ENCODE measurements around the gene NR6A1.

NR6A1 gene

DNA sequence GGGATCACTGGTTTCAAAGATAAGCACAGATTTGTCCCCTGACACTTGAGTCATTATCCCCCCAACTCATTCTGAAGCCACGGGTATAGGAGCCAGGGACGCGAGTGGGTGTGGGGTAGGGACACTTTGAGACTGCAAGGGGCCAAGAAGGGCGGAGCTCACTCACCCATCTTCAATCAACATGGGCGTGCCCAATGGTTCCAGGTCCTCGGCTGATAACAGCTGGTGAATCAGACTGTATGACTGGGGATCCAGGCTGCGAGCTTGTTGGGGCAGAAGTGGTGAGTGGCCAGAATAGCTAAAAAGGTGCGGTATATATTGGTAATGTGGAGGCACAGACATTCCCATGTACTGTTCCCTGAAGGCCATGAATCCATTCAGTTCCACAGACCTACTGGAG, 233.2 kb downstream of the NR6A1 start:
- DNase-seq (ENCODE audit: low read depth in 2 of 3, low spot score in 2 of 3), result no peak

DNA sequence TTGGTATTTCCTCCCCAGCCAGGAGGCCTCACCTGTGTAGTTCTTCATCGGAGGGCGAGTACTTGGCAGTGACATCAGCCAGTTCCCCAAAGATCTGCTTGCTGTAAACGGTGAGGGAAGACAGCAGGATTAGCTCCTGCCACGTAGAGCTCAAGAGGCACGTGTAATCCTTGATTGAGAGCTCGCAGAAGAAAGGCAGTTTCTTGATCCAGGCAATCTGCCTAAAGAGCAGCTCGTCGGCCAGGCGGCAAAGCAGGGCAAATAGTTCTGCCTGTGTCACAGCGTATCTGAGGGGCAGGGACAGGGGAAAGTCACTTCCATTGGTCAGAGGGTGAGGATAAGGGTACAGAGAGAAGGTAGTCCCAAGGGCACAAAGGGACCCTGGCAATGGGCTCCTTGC, 235.3 kb downstream of the NR6A1 start:
- no peak for DNase-seq (ENCODE audit: low read depth in 2 of 3, low spot score in 2 of 3)

DNA sequence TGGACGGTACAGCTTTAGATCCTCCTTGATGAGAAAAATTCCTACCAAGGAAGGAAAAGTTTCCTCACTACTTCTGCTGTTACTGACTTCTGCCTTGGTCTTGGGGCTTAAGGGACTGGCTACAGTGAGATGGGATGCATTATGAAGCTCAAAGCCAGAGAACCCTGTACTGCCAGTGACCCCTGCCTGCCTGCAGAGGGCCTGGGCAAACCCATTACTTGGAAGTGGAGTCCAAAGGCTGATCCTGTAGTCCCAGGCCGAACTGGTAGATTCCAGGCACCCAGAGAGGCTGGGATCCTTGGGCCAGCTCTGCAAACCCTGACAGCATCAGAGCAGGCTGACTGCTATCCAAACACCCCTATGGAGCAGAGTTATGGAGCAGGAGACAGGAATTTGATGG, 238.2 kb downstream of the NR6A1 start:
- no peak for DNase-seq (ENCODE audit: low read depth in 2 of 3, low spot score in 2 of 3)

DNA sequence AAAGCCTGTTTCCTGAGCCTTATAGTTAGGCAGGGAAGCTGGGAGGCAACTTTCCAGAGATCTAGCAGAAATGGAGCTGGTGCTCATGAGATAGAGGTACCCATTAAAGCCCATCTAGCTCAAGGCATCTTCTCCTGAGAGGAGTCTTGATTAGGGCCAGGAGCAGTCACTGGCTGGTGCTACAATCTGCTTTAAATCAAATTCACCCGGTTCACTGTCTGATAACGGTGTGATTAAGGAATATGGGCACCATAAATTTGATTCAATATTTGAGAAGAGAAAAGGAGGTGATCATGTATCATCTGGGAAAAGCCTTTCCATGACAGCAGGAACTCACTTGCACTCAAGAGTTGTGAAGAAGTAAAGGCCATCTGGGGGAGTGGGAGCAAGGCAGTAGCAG, 240.0 kb downstream of the NR6A1 start:
- DNase-seq (ENCODE audit: low read depth in 2 of 3, low spot score in 2 of 3), result no peak

DNA sequence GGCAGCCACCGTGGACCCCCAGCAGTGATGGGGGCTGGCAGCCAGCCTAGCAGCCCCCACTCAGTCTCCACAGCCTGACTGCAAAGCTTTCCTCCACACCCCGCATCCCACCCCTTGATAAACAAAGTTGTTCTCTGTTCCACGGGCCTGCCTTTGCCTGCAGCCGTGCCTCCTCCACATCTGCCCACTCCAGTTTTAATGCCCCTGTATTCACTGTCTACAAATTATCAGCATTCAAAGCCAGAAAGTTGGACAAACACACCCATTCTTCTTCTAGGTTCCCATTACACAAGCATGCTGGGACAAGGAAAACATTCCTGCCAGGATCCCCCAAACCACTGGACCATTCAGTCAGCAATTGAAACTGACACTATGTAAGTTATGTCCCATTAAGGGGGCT, 240.9 kb downstream of the NR6A1 start:
- no peak for DNase-seq (ENCODE audit: low read depth in 2 of 3, low spot score in 2 of 3)

DNA sequence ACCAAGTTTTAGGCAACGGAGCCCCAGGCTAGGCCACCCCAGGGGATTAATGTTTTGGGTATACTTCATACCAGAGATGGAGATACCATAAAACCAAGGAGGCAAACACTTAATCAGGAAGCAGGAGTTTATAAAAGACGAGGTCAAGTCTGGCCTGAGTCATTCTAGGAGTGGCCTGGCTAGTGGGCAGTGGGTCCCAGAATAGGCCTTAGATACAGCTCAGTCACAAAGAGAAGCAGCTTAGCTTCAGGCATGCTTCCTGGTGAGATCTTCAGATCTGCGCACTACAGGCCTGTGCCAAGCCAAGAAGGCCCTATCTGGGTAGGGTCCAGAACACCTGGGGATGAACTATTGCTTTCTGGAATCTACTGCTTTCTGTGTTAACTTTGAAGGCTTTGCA, 243.3 kb downstream of the NR6A1 start:
- no peak for DNase-seq (ENCODE audit: low read depth in 2 of 3, low spot score in 2 of 3)

DNA sequence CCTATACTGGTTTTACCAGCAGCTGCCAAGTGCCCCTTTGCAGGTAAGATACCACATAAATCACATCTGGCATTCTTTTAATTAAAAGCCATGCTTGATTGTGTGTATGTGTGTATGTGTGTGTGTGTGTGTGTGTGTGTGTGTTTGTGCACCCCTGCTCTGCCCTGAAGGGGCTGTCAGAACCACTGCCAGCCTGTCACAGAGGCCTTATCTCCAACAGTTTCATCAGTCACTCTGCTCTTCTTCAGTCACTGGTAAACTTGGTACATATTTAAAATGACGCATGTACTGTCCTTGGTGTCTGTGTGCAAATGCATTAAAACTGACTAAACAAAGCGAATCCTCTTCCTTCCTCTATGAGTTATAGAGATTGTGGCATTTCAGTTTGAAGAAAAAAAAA, 244.9 kb downstream of the NR6A1 start:
- no peak for DNase-seq (ENCODE audit: low read depth in 2 of 3, low spot score in 2 of 3)

DNA sequence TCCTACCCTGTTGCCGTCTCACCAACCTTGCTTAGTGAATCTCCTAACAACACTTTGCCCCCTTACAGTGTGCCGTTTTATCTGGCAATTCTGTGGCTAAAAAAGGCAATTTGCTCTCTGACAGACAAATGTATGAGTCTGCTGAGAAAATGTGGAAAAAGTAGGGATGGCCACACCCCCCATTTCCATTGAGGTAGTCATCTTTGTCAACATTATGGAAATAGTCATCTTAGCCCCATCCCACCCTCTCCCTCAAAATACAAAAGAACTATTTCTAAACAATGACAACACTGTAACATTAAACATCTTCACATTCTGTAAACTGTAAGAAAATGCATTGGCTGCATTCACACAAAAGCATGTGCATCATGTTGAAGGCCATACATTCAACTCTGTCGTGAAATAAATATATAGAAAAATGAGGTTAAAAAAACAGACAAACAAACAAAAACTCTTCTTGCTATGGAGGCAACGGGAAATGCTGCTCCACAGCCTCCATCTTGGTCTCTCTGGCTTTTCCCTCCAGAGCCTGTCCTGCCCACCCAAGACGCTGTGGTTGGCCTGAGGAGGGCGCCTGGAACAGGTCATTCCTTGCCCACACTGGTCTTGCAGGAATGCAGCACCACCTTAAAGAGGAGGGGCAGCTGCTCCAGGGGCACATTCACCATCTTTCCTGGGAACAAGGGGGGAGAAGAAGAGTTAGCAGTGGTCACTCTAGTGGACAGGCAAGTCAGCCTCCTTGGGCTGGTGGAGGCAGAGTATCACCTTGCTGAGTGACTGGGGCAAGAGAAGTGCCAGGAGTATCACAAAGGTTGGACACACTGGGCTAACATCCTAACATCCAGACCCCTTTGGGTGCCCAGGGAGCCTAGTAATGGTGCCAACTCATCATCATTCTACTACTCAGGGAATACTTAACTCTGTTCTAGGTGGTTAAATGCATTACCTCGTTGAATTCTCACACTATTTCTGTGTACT, 248.7 kb downstream of the NR6A1 start:
- DNase-seq (ENCODE audit: low read depth in 2 of 3, low spot score in 2 of 3), result no peak

DNA sequence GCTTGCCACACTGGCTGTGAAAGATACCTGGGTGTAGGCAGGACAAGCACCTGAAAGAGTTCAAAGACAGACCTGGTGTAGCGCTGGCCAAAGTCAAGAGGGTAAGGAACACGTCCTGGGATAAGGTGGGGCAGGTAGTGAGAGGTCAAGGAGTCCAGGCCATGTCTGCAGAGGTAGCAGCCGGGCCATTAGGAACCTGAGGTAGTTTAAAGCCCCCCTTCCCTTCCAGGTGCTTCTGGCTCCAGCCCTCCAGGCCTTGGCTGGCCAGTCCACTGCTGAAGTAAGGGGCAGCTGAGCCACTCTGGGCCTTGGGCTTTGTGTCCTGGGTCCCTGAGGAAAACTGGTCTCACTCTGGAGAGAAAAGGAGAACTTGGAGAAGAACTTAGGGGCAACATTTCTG, 250.0 kb downstream of the NR6A1 start:
- no peak for DNase-seq (ENCODE audit: low read depth in 2 of 3, low spot score in 2 of 3)

DNA sequence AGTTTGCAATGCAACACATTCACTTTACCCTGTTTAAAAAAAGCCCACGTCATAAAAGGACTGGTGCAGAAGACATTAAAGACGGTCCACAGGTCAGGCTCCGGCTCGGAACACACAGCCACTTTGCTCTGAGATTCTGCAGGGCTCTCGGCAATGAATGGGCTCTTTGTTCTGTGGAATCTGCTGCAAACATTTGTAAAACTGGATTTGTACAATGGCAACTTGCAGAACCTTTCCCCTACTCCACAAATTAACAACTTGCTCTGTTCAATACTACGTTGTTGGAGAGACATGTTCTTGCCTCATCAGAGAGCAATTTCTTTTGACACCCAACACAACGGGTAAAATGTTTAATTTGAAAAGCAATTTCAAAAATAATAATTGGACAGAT, 250.9 kb downstream of the NR6A1 start:
- DNase-seq (ENCODE audit: low read depth in 2 of 3, low spot score in 2 of 3), result no peak

DNA sequence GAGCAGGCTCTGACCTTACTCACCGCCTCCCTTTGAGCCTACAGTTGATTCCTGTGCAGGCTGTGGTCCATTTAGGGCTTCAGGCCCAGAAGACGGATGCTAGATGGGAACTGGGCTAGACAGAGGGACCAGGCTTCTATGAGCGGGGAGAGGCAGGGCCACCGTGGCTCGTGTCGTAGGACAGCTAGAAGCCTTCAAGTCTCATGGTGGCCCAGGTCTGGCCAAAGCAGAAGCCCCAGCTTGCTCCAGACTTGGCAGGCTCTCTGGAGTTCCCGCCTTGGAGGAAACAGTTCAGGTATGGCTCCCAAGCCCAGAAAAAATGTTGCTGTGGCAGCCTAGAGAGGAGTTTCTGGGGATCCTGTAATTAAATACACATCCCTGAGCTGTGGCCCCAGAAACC, 253.0 kb downstream of the NR6A1 start:
- DNase-seq (ENCODE audit: low read depth in 2 of 3, low spot score in 2 of 3), result no peak

DNA sequence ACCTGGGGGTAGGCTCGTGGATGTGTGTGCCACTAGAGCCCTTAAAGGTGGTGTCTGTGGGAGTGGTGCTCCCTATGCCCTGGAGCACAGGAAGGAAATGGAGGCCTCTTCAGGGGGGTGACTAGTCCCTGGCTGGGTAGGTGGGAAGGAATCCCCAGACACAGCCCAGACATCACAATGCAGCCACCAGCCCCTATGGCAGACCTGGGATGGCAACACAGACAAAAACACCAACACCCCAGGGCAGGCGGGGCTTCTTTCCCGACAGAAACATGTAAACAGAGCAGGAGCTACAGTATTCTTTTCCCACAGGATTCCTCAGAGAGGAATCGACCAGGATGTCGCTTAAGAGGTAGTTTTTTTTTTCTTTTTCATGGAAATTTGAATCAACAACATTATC, 253.5 kb downstream of the NR6A1 start:
- no peak for DNase-seq (ENCODE audit: low read depth in 2 of 3, low spot score in 2 of 3)

DNA sequence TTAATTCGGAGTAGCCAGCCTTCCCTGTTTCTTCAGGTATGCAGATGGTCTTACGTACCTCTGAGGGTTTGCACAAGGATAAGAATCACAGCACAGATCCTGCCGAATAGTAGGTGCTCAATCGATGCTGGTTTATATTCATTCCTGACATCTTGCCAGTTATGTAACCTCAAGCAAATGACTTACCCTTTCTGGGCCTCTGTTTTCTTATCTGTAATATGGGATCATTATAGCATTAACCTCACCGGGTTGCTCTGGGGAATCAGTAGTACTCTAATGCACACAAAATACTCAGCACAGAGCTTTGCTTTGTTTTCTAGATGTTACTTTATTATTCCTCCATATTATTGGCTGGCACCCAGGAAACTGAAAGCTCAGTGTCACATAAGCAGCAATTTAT, 256.2 kb downstream of the NR6A1 start:
- no peak for DNase-seq (ENCODE audit: low read depth in 2 of 3, low spot score in 2 of 3)

DNA sequence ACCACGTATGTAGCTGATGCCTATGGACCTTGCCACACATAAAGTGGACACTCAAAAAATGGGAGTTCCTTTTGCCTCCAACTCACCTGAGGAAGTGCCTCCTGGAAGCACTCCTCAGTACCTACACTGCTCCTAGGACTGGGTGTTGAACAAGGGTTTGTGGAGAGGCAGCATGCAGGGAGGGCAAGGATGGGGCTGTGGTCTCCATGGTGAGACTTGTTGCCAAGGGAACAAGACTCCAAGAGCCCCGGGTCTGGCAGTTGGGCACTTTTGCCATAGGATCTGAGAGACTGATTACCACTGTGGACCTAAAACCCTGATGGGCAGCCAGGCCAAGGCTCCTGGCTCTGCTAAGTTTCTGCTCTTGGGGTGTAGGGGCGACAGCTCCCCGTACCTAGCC, 257.0 kb downstream of the NR6A1 start:
- no peak for DNase-seq (ENCODE audit: low read depth in 2 of 3, low spot score in 2 of 3)

DNA sequence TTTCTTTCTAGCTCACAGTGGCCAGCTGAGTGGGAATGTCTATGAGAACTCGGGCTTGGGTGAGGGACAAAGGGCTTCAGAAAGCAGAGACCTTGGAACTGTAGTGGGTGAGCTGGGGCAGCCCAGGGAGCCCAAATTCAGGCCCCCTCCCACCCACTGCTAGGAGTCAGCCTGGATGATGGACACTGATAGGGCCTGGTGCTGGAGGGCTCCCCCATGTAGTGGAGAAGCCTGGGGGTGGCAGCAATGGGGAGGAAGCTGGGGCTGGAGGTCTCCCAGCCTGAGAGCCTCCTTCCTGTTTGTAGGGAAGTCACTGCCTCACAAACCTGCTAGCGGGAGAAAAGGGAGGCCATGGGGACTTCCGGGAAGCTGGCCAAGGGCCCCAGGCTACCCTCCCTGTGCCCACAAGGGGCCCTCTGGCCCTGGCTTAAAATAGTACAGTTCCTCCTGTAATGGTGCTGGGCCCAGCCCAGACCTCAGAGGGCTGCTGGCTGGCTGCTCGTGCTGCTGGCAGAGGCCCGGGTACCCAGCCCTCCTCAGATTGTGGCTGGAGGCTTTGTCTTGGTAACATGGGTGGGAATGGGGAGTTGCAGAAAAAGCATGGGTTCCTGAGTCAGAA, 257.6 kb downstream of the NR6A1 start:
- DNase-seq (ENCODE audit: low read depth in 2 of 3, low spot score in 2 of 3), result no peak

DNA sequence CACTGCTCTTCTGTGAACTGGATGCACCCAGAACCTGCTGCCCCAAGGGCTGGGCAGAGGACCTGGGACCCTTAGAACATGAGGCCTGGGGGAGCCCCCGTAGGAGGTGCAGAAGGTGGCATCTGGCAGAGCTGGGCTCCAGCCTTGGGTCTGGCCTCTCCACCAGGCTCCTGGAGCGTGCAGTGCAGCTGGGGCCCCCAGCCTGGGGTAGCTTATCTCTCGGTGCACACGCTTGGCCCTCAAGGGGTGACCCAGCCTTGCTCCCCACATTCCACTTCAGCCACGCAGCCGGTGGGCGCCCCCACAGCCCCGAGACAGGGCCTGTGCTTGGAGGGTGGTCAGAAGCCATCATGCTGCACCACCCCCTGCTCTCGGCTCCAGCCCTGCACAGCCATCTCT, 258.3 kb downstream of the NR6A1 start:
- DNase-seq (ENCODE audit: low read depth in 2 of 3, low spot score in 2 of 3), result no peak

DNA sequence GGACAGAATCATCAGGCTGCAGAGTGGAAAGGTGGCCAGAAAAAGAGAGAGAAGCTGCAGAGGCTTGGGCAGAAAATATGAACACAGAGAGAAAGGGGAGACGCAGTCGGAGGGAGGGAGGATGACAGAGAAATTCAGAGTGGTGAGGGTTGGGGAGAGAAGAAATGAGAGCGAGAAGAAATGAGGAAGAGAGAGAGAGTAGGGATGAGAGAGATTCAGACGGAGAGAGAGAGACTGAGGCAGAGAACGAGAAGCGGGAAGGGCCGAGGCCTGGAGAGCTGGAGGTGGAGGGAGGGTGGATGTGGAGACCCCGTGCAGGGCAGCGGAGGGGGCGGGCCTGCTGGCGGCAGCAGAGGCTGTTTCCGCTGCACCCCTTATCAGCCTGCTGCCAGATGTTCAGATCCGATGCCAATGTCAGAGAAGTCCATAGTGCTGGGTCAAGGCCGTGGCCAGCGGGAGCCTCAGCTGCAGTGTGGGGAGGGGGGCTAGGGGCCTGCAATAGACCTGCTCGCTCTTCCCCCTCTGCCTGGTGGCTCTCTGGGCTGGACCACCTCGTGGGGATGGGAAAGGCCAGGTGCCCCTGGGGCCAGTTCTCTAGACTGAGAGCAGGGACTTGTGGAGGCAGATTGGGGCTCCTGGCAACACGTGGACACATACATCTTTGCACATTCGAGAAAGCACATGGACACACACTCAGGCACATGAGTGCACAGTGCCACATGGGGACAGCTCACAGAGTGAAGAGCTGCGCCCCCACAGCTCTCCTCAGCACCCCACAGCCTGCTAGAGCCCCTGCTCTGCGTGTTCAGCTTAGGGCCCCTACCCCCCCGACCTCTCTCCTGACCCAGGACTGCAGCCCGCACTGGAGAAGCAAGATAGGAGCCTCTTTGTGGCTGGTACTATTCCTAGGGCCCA, 259.0 kb downstream of the NR6A1 start:
- DNase-seq (ENCODE audit: low read depth in 2 of 3, low spot score in 2 of 3), result no peak

DNA sequence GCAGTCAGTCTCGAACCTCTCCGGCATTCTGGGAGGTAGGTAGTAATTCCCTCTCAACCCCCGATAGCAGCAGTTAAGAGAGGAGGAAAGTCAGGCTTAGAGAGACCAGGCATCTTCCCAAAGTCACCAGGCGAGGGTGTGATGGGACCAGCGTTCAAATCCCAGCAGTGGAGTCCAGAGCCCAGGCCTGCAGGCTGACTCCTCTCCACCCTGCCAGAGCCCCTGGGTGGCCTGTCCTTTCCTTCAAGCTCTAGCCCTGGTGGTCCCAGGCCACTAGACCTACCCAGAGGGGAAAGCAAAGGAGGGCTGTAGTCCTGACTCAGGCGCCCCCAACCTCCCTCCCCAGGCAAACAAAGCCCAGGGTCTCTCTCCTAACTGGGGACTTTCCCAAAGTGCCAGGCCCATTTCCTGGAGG, 259.7 kb downstream of the NR6A1 start:
- no peak for DNase-seq (ENCODE audit: low read depth in 2 of 3, low spot score in 2 of 3)

DNA sequence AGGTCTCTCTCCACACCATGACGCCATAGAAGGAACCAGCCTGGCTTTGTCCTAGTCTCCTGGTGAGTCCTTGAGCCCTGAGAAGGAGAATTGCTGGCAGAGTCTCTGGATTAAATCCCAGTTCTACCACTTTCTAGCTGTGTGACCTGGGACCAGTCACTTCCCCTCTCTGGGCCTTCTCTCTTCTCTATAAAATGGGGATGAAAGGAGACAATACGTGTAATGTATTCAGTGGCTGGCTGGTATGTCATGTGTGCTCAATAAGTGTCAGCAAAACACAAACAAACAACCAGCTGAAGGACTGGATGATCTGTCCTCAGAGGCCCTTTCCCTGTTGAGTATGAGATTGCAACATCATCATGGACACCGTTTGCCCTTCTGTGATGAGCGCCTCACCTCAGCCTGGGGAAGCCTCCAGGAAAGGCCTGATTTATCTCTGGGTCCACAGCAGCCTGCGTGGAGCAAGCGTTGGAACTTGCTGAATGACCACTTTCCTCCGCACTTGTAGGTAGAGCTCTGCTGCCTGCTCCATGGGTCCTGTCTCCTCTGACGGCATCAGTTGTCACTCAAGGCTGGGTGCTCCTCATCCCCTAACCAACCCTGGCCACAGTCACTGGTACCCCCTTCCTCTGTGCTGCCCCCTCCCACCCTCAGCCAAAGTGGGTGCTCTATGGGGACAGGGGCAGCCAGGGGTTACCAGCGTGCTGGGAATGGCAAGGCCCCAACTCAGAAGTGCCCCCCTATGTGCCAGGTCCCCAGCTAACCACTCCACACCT, 260.3 kb downstream of the NR6A1 start:
- DNase-seq (ENCODE audit: low read depth in 2 of 3, low spot score in 2 of 3), result no peak

DNA sequence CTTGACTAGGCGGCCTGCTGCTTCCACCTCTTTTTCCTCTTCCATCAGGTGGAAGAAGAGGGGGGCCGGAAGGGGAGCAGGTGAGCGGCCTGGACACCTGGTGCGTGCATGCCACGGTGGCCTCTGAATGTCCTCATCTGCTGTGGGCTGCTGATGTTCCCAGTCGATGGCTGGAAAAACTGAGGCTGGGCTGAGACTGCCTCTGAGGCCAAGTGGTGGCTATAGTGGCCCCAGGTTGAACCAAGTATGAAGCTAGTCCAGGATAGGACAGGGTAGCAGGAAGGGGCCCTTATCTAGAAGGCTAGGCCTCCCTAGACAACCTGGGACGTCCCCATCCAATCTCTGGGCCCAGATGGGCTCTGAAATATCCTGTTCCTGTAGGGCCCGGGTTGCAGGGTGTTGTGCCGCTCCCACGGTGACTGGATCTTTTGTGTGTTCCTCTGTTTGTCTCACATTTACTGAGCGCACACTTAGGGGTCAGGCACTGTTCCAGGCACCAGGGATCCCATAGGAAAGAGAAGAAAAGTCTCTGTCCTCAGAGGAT, 263.2 kb downstream of the NR6A1 start:
- no peak for DNase-seq (ENCODE audit: low read depth in 2 of 3, low spot score in 2 of 3)

All from activated CD8-positive, alpha-beta memory T cell treated with anti-CD3 and anti-CD28 coated beads for 48 hours (primary cell).